ENCODE data around the gene DAGLA. TPM values are rescaled to one million over a fixed set of nuclear protein-coding genes. Genes with fewer than 3 reads are reported as not detected.
A peak's percentile ranks its signal among the peaks of the same experiment; 100 is the strongest.

DAGLA gene
- total and polyA plus RNA-seq, 8 donors, result under 0.01 to 27.2 (median 1.0) TPM

DNA sequence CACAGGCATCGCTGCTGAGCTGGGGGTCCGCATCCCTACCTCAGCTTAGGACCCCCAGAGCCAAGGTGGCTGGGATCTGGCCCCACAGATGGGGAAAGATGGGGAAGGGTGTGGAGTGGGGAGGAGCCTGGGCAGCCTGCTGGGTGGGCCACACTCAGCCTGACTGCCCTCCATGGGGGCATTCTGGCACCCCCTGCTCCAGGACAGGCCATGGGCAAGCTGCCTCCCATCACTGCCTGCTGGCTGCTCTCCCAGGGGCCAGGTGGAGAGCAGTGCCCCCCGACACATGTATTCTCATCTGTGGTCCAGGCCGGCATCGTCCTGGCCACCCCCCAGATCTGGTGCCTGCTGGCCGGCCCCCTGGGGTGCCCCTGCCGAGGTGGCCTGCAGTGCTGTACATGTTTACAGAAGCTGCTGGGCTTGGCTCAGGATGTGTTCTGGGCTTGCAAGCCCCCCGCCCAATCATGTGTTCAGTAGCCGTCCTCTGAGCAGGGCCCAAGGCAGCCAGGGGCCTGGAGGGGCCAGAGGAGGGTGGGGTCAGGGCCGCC, 64.5 kb downstream of the DAGLA start:
- Histone ChIP-seq H3K4me3 (no peak overlapping the region), H3K27ac (no peak overlapping the region), H3K4me1 (peaks cover 9 to 22% (median 9%) of the 10 kb centered on the region in 4 donors), H3K27me3 (peaks cover 0 to under 1% (median 0%) of the 10 kb centered on the region in 3 donors), H3K9me3 (no peaks in the 10 kb centered on the region), H3K36me3 (peaks cover 0 to 50% (median 29%) of the 10 kb centered on the region in 4 donors)
- no peak for DNase-seq
- TF ChIP-seq EP300 (IDR thresholded peaks at IDR 0.05) (no peak), POLR2AphosphoS5 (IDR thresholded peaks at IDR 0.05) (no peak), POLR2A (IDR thresholded peaks at IDR 0.05) (no peak)
- TF ChIP-seq, protein P1, sequence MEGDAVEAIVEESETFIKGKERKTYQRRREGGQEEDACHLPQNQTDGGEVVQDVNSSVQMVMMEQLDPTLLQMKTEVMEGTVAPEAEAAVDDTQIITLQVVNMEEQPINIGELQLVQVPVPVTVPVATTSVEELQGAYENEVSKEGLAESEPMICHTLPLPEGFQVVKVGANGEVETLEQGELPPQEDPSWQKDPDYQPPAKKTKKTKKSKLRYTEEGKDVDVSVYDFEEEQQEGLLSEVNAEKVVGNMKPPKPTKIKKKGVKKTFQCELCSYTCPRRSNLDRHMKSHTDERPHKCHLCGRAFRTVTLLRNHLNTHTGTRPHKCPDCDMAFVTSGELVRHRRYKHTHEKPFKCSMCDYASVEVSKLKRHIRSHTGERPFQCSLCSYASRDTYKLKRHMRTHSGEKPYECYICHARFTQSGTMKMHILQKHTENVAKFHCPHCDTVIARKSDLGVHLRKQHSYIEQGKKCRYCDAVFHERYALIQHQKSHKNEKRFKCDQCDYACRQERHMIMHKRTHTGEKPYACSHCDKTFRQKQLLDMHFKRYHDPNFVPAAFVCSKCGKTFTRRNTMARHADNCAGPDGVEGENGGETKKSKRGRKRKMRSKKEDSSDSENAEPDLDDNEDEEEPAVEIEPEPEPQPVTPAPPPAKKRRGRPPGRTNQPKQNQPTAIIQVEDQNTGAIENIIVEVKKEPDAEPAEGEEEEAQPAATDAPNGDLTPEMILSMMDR (IDR thresholded peaks at IDR 0.05), result no peak
- WGBS, 5 donors, result 86 to 95% (median 90%) methylated on average over 3 to 10 of the region's 10 CpGs
- intact Hi-C loops (cut with DNase I; ENCODE audit: low total_unique reads), result no loop called here

DNA sequence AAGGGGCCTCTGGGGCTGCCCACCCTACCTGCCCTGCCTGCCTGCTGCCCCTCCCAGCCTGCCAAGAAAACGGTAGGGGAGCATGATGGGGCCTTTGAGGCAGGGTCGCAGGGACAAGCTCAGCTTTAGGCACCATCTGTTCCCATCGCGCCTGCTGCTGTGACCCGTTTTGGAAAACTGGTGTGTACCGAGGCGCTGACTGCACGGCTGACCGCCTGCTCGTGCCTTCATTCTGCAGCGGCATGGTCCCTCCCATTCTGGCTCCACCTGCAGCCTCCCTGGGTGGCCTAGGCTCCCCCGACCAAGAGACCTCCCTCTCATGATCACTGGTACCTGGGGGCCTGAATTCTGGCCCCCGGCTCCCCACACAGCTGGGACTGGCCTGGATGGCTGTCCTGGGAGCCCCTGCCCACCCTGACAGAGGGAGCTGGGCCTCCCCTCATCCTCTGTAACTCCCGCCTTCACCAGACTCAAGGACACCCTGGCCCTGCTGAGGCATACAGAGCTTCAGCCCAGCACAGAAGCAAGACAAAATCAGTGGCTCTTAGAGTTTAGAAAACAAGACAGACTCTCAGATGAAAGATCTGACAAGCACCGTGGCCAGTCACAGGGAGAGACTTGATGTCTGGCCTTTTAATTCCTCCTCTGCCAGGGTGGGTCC, 65.7 kb downstream of the DAGLA start:
- WGBS, 5 donors, result 68 to 81% (median 76%) methylated on average over 14 to 15 of the region's 15 CpGs
- H3K27me3 ChIP-seq, result peaks cover 0 to 7% (median 0%) of the 10 kb centered on the region in 3 donors
- no peak overlapping the region for H3K4me3 ChIP-seq
- intact Hi-C loops (cut with DNase I; ENCODE audit: low total_unique reads), result no loop called here
- TF ChIP-seq POLR2AphosphoS5 (IDR thresholded peaks at IDR 0.05) (no peak), EP300 (IDR thresholded peaks at IDR 0.05) (no peak), POLR2A (IDR thresholded peaks at IDR 0.05) (no peak)
- TF ChIP-seq, protein P1 (IDR thresholded peaks at IDR 0.05), result no peak
- H3K27ac ChIP-seq, result no peak overlapping the region
- peaks cover 0 to 37% (median 23%) of the 10 kb centered on the region in 4 donors for H3K36me3 ChIP-seq
- DNase-seq, result peak in 1 of 2 donors; percentile 54
- no peaks in the 10 kb centered on the region for H3K9me3 ChIP-seq
- H3K4me1 ChIP-seq, result peaks cover 9 to 22% (median 9%) of the 10 kb centered on the region in 4 donors

DNA sequence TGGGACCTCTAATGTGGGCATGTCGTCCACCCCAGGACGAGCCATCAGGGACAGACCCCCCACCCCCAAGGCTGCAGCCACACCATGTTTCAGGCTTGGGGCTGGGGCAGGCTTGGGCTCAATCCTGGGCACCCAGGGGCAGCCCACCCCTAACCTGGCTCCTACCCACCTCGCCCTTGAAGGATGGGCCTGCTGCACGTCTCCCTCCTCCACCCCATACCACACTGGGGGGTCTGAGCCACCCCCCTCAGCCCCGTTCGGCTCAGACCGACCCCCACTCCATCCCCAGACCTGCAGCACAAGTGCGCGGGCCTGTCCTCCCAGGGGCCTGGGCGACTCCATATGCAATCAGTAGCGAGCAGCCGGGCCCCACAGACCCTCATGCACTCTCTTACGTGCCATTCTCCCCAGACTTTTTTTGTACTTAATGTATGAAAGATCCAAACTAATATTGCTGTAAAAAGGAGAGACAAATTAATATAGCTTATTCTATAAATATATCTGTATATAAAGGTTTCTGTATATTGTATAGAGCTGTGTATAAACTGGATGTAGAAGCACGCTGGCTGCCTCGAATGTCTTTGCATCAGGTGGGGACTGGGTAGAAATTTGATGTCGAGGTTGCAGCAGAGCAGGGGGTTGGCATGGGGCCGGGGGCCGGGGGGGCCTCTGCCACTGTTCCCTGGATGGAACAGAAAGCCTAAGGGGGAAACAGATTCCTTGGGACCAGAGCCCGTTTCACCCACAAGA, 66.4 kb downstream of the DAGLA start:
- 80 to 84% (median 82%) methylated on average over 17 to 19 of the region's 19 CpGs for WGBS, 5 donors
- H3K27me3 ChIP-seq, result peaks cover 0 to 7% (median 0%) of the 10 kb centered on the region in 3 donors
- TF ChIP-seq EP300 (IDR thresholded peaks at IDR 0.05), result no peak
- TF ChIP-seq, protein P1 (IDR thresholded peaks at IDR 0.05), result no peak
- TF ChIP-seq POLR2A (IDR thresholded peaks at IDR 0.05), result no peak
- no peak for TF ChIP-seq POLR2AphosphoS5 (IDR thresholded peaks at IDR 0.05)
- H3K27ac ChIP-seq, result peak overlapping the region in 1 of 5 donors; percentile 66
- H3K9me3 ChIP-seq, result no peaks in the 10 kb centered on the region
- H3K4me1 ChIP-seq, result peaks cover 9 to 22% (median 9%) of the 10 kb centered on the region in 4 donors
- no peak for DNase-seq
- H3K4me3 ChIP-seq, result no peak overlapping the region
- intact Hi-C loops (cut with DNase I; ENCODE audit: low total_unique reads), result no loop called here
- peaks cover 0 to 30% (median 18%) of the 10 kb centered on the region in 4 donors for H3K36me3 ChIP-seq

DNA sequence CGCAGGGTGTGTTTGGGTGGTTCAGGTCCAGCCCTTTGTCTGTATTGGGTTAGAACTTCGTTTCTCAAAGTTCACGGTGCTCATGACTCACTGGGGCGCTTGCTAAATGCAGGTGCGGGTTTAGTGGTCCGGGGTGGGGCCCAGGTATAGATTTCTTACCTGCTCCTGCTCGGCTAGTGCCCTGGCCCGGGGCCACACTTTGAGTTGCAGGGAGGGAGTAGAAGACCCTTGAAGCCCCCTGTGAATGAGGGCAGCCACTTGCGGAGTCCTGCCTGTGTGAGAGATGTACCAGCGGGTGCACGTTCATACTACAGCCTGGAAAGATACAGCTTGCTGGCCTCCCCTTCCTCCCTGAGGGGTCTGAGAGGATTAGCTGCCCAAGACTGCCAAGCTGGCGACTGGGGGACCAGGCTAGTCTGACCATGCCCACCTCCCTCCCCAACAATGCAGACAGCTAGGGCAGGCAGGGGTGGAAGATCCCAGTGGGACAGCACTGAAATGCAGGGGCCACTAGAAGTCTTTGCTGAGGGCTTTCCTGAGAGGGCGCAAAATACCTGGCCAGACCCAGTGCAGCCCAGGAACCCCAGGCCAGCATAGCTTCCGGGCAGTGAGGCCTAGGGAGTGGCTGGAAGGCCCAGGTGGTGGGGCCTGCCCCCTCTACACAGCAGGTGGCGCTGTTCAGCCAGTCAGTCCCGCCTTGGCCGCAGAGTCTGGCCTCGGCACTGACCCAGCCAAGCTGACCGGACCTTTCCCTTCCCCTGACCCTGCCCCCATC, 67.2 kb downstream of the DAGLA start:
- WGBS, 5 donors, result 43 to 56% (median 50%) methylated on average over 12 to 19 of the region's 19 CpGs
- no peak overlapping the region for H3K4me3 ChIP-seq
- H3K9me3 ChIP-seq, result no peaks in the 10 kb centered on the region
- H3K36me3 ChIP-seq, result peaks cover 0 to 23% (median 12%) of the 10 kb centered on the region in 4 donors
- H3K27ac ChIP-seq, result peak overlapping the region in 4 of 5 donors; percentile 24 to 66 (median 52)
- TF ChIP-seq POLR2AphosphoS5 (IDR thresholded peaks at IDR 0.05), result peak in 2 of 3 donors; percentile 48 to 64
- TF ChIP-seq POLR2A (IDR thresholded peaks at IDR 0.05), result no peak
- no peak for TF ChIP-seq EP300 (IDR thresholded peaks at IDR 0.05)
- TF ChIP-seq, protein P1 (IDR thresholded peaks at IDR 0.05), result peak in 5 of 7 experiments; percentile 83 to 93 (median 92)
- intact Hi-C loops (cut with DNase I; ENCODE audit: low total_unique reads), result no loop called here
- peak; percentile 91 to 92 for DNase-seq
- H3K27me3 ChIP-seq, result peaks cover 0 to 13% (median 0%) of the 10 kb centered on the region in 3 donors
- H3K4me1 ChIP-seq, result peaks cover 12 to 25% (median 14%) of the 10 kb centered on the region in 4 donors
